H9 (cell line): ENCODE results near the gene ENPP1. TPM values are rescaled to one million over a fixed set of nuclear protein-coding genes. Genes with fewer than 3 reads are reported as not detected.

Source experiments
- DNase-seq: peaks from one replicate; pipeline ENCODE4 v3.0.0-alpha.2; 2017
- H2AFZ ChIP-seq: one replicate; pipeline ENCODE4 v1.6.1; 2013; ENCODE audit warnings: mild to moderate bottlenecking, low read length, control low read depth, moderate library complexity
- H2AK5ac ChIP-seq: 2 replicates; pipeline ENCODE4 v1.6.1; 2013; ENCODE audit warnings: low read length, control low read depth, mixed read lengths; ENCODE audit not compliant: insufficient read length
- H2BK120ac ChIP-seq: one replicate; pipeline ENCODE4 v1.6.1; 2013; ENCODE audit warnings: low read depth, mild to moderate bottlenecking, low read length, control low read depth, inconsistent platforms; ENCODE audit not compliant: poor library complexity, severe bottlenecking
- H2BK12ac ChIP-seq: 2 replicates; pipeline ENCODE4 v1.6.1; 2013; ENCODE audit warnings: low read length, control low read depth, mixed read lengths, low read depth; ENCODE audit not compliant: insufficient read length
- H2BK15ac ChIP-seq: 2 replicates; pipeline ENCODE4 v1.6.1; 2013; ENCODE audit warnings: low read depth, low read length, control low read depth
- H2BK20ac ChIP-seq: one replicate; pipeline ENCODE4 v1.6.1; 2013; ENCODE audit warnings: low read depth, mild to moderate bottlenecking, low read length, control low read depth, inconsistent platforms; ENCODE audit not compliant: poor library complexity, severe bottlenecking
- H2BK5ac ChIP-seq: 2 replicates; pipeline ENCODE4 v1.6.1; 2013; ENCODE audit warnings: low read length, control low read depth, mixed read lengths; ENCODE audit not compliant: insufficient read length
- H3K14ac ChIP-seq: 2 replicates; pipeline ENCODE4 v1.6.1; 2013; ENCODE audit warnings: low read length, control low read depth; ENCODE audit not compliant: insufficient read depth
- H3K18ac ChIP-seq: 2 replicates; pipeline ENCODE4 v1.6.1; 2013; ENCODE audit warnings: low read depth, mild to moderate bottlenecking, mixed read lengths, low read length, control low read depth; ENCODE audit not compliant: insufficient read length
- H3K23ac ChIP-seq: 2 replicates; pipeline ENCODE4 v1.6.1; 2013; ENCODE audit warnings: low read length, control low read depth, mixed read lengths, low read depth; ENCODE audit not compliant: insufficient read length
- H3K23me2 ChIP-seq: 2 replicates; pipeline ENCODE4 v1.6.1; 2013; ENCODE audit warnings: low read depth, mild to moderate bottlenecking, mixed read lengths, low read length, control low read depth; ENCODE audit not compliant: insufficient read length, poor library complexity, severe bottlenecking
- H3K27ac ChIP-seq: 2 replicates; pipeline ENCODE4 v1.5.1; 2013; ENCODE audit warnings: low read length, control low read depth, mixed read lengths, low read depth; ENCODE audit not compliant: insufficient read length
- H3K27me3 ChIP-seq: 2 replicates; pipeline ENCODE4 v1.6.1; 2013; ENCODE audit warnings: low read length, control low read depth, inconsistent platforms; ENCODE audit not compliant: insufficient read depth
- H3K4ac ChIP-seq: 2 replicates; pipeline ENCODE4 v1.6.1; 2013; ENCODE audit warnings: low read depth, mild to moderate bottlenecking, control low read depth, inconsistent platforms, low read length, moderate library complexity
- H3K4me1 ChIP-seq: 2 replicates; pipeline ENCODE4 v1.6.1; 2013; ENCODE audit warnings: low read length, control low read depth, inconsistent platforms; ENCODE audit not compliant: insufficient read depth
- H3K4me2 ChIP-seq: 2 replicates; pipeline ENCODE4 v1.6.1; 2013; ENCODE audit warnings: low read length, control low read depth, mixed read lengths; ENCODE audit not compliant: insufficient read length, insufficient read depth
- H3K56ac ChIP-seq: 2 replicates; pipeline ENCODE4 v1.6.1; 2013; ENCODE audit warnings: low read depth, mild to moderate bottlenecking, mixed read lengths, low read length, control low read depth; ENCODE audit not compliant: insufficient read length
- H3K79me1 ChIP-seq: 2 replicates; pipeline ENCODE4 v1.6.1; 2013; ENCODE audit warnings: low read depth, mild to moderate bottlenecking, moderate library complexity, low read length, control low read depth, inconsistent platforms; ENCODE audit not compliant: insufficient read depth, poor library complexity, severe bottlenecking
- H3K79me2 ChIP-seq: 2 replicates; pipeline ENCODE4 v1.6.1; 2013; ENCODE audit warnings: low read length, control low read depth, inconsistent platforms; ENCODE audit not compliant: insufficient read depth
- H3K9ac ChIP-seq: 2 replicates; pipeline ENCODE4 v1.6.1; 2013; ENCODE audit warnings: low read length, control low read depth, mixed read lengths; ENCODE audit not compliant: insufficient read length; ENCODE audit errors: extremely low read depth
- H3K9me3 ChIP-seq: one replicate; pipeline ENCODE4 v1.6.1; 2013; ENCODE audit warnings: low read depth, low read length, inconsistent platforms; ENCODE audit not compliant: control insufficient read depth
- H3T11ph ChIP-seq: one replicate; pipeline ENCODE4 v1.6.1; 2013; ENCODE audit warnings: mild to moderate bottlenecking, low read length, control low read depth, inconsistent platforms
- H4K20me1 ChIP-seq: one replicate; pipeline ENCODE4 v1.6.1; 2013; ENCODE audit not compliant: control insufficient read depth, insufficient read length, insufficient read depth
- H4K5ac ChIP-seq: 2 replicates; pipeline ENCODE4 v1.6.1; 2013; ENCODE audit warnings: low read depth, mild to moderate bottlenecking, mixed read lengths, low read length, control low read depth; ENCODE audit not compliant: insufficient read length
- H4K8ac ChIP-seq: replicated peaks from 2 replicates; pipeline ENCODE4 v1.6.1; 2013; ENCODE audit warnings: low read length, control low read depth, mixed read lengths, low read depth; ENCODE audit not compliant: insufficient read length
- H4K91ac ChIP-seq: 2 replicates; pipeline ENCODE4 v1.6.1; 2013; ENCODE audit warnings: low read depth, mild to moderate bottlenecking, moderate library complexity, mixed read lengths, low read length, control low read depth; ENCODE audit not compliant: insufficient read length
- H3K27ac Mint-ChIP-seq, 3 experiments: 2 replicates in 2 of 3; 3 replicates in 1 of 3; pipeline ENCODE4 v1.8.0; 2020 to 2021; ENCODE audit warnings: mixed read lengths in 3 of 3, mild to moderate bottlenecking in 1 of 3, moderate library complexity in 1 of 3
- H3K27me3 Mint-ChIP-seq: 2 replicates; pipeline ENCODE4 v1.8.0; 2021; ENCODE audit warnings: low read depth, mild to moderate bottlenecking, moderate library complexity, mixed read lengths
- H3K36me3 Mint-ChIP-seq, 3 experiments: 2 replicates in 2 of 3; 3 replicates in 1 of 3; pipeline ENCODE4 v1.8.0; 2020 to 2021; ENCODE audit warnings: low read depth in 3 of 3, mixed read lengths in 3 of 3; ENCODE audit not compliant: insufficient read depth in 1 of 3
- H3K4me1 Mint-ChIP-seq, 2 experiments: 2 replicates each; pipeline ENCODE4 v1.8.0; 2020; ENCODE audit warnings: mixed read lengths in 2 of 2
- H3K4me3 Mint-ChIP-seq, 2 experiments: 2 replicates in 1 of 2; 3 replicates in 1 of 2; pipeline ENCODE4 v1.8.0; 2020 to 2021; ENCODE audit warnings: mild to moderate bottlenecking in 2 of 2, mixed read lengths in 2 of 2, moderate library complexity in 1 of 2
- H3K9me3 Mint-ChIP-seq, 2 experiments: 2 replicates in 1 of 2; 3 replicates in 1 of 2; pipeline ENCODE4 v1.8.0; 2020; ENCODE audit warnings: mild to moderate bottlenecking in 2 of 2, mixed read lengths in 2 of 2, moderate library complexity in 1 of 2
- WGBS: extraction: QIAGEN DNeasy Blood & Tissue Kit; methylation state at CpG from one replicate; pipeline ENCODE4 v1.1.7; 2013; ENCODE audit warnings: missing lambda C conversion rate, low lambda C conversion rate, mixed read lengths; ENCODE audit not compliant: insufficient read length; ENCODE audit errors: extremely low coverage; 5-methylcytosine and 5-hydroxymethylcytosine counted together
- total RNA-seq: library from RNA; stranded (reverse); gene quantifications from 2 replicates; pipeline ENCODE4 v1.2.1, GENCODE V29; 2021
- TF ChIP-seq, protein P1 (sequence below): fragments of 200-600 bp; sonication (generic); conservative IDR thresholded peaks from 3 replicates; pipeline ENCODE4 v1.8.0; 2021; ENCODE audit warnings: antibody characterized with exemption, mild to moderate bottlenecking

Gene ENPP1
- total RNA-seq, 1 experiment from 2014 or later, result 22.5 TPM

DNA sequence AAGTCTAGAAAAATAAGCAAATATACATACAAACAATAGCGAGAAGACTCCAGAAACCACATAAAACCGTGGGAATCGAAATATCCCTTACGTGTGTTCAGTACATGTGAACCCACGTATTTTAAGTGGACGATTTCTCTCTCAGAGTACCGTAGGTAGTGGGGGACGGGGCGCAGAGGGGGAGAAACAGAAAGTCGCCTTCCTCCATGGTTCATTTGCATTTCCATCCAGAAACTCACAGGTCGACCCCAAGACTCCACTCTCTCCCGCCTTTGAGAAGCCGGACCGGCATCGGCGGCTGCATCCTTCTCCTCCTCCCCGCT, 538 bp upstream of the ENPP1 start:
- H3K56ac ChIP-seq, result no peak overlapping the region
- H4K91ac ChIP-seq, result no peak overlapping the region
- H4K8ac ChIP-seq, result no peak overlapping the region
- no peak overlapping the region for H3T11ph ChIP-seq
- H3K79me2 ChIP-seq, result peaks cover 1% of the 10 kb centered on the region; the same call in 1 of the 2 replicates
- Mint-ChIP-seq H3K27ac (peak overlapping the region; percentile 66 to 96 (median 96)), H3K36me3 (peaks cover 0 to 9% (median 3%) of the 10 kb centered on the region in 3 experiments; a peak in 4 of 7 replicates), H3K4me1 (peaks cover 25 to 27% of the 10 kb centered on the region in 2 experiments), H3K4me3 (peak overlapping the region; percentile 88 to 92), H3K27me3 (peaks cover 32% of the 10 kb centered on the region), H3K9me3 (peaks cover 13% of the 10 kb centered on the region in 2 experiments)
- no CpG with 5 or more reads among the region's 17 CpGs for WGBS
- no peak overlapping the region for H3K4ac ChIP-seq
- H3K23me2 ChIP-seq, result peaks cover 7% of the 10 kb centered on the region
- DNase-seq, result no peak
- H2BK15ac ChIP-seq, result no peak overlapping the region
- peak overlapping the region; percentile 84 for H3K4me2 ChIP-seq
- no peak overlapping the region for H2BK120ac ChIP-seq
- TF ChIP-seq, protein P1, sequence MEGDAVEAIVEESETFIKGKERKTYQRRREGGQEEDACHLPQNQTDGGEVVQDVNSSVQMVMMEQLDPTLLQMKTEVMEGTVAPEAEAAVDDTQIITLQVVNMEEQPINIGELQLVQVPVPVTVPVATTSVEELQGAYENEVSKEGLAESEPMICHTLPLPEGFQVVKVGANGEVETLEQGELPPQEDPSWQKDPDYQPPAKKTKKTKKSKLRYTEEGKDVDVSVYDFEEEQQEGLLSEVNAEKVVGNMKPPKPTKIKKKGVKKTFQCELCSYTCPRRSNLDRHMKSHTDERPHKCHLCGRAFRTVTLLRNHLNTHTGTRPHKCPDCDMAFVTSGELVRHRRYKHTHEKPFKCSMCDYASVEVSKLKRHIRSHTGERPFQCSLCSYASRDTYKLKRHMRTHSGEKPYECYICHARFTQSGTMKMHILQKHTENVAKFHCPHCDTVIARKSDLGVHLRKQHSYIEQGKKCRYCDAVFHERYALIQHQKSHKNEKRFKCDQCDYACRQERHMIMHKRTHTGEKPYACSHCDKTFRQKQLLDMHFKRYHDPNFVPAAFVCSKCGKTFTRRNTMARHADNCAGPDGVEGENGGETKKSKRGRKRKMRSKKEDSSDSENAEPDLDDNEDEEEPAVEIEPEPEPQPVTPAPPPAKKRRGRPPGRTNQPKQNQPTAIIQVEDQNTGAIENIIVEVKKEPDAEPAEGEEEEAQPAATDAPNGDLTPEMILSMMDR, result no peak
- peaks cover 3% of the 10 kb centered on the region; the same call in 1 of the 2 replicates for H3K4me1 ChIP-seq
- peak overlapping the region; percentile 64 for H3K9ac ChIP-seq
- H4K20me1 ChIP-seq, result no peaks in the 10 kb centered on the region
- no peak overlapping the region for H3K23ac ChIP-seq
- H2BK20ac ChIP-seq, result no peak overlapping the region
- H2AK5ac ChIP-seq, result no peak overlapping the region
- no peak overlapping the region for H4K5ac ChIP-seq
- H3K27ac ChIP-seq, result no peak overlapping the region
- no peaks in the 10 kb centered on the region for H3K27me3 ChIP-seq
- H2BK12ac ChIP-seq, result no peak overlapping the region
- no peak overlapping the region for H2BK5ac ChIP-seq
- H2AFZ ChIP-seq, result peak overlapping the region; percentile 97
- no peaks in the 10 kb centered on the region for H3K9me3 ChIP-seq
- H3K18ac ChIP-seq, result no peak overlapping the region
- no peaks in the 10 kb centered on the region for H3K79me1 ChIP-seq
- no peak overlapping the region for H3K14ac ChIP-seq
